ENCODE data around the gene MEGF6.

Gene MEGF6

DNA sequence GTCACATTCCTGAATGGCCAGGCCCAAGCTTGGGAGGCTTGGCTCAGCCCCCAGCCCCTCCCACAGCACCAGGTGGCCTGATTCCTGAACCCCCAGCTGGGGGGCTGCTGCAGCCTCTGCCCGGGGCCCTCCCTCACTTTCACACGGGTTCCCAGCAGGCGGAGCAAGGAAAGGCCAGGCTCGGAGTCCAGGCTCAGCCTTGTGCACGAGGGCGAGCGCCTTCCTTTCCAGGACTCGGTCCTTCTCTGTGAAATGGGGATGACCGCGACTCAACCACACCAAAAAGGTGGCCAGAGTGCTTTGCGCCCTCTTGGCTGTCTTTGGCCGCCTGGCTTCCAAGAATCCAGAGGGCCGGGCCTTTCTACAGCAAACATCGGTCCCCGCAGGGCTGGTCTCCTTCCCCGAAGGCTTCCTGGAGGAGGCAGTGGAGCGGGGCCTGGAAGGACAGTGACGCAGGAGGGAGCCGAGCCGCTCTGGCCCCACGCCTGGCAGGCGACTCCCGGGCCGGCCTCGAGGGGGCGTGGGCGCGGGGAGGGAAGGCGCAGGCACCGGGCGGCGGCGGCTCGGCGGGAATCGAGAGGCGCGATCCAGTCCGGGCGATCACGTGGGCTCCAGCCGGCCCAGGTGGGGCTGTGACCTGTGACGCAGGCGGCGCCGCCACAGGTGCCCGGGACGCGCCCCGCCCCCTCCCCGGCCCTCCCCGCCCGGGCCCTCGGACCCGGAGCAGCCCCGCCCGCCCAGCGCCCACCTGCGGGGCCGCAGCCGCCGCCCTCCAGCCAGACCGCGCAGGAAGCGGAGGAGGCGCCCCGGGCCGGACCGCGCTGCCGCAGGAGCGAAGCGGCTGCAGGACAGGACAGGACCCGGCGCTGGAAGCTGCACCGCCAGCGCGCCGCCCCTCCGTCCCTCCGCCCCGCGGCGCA lies 157.2 kb downstream of the MEGF6 start, which contains the start of gene ARHGEF16:
Gene ARHGEF16 (plus strand): TSS at position 775 of the 920 bp plus-strand sequence. CDS start 8,420 bp downstream, outside the sequence.
- Histone ChIP-seq H2BK12ac (ENCODE audit: low read length in 2 of 2) (peak within 1 kb of the TSS; percentile 1 to 84), H2BK120ac (ENCODE audit: low read depth, low read length) (peak within 1 kb of the TSS; percentile 57), H2AK5ac (ENCODE audit: low read length, severe bottlenecking) (no peak within 1 kb of the TSS), H2BK15ac (ENCODE audit: low read depth, poor library complexity, severe bottlenecking) (peak within 1 kb of the TSS; percentile 80), H2AFZ (ENCODE audit: low read depth, low read length) (no peak within 1 kb of the TSS), H3K9me3 (ENCODE audit: control insufficient read depth, low read length) (peaks cover 4% of the 10 kb centered on the region), H3K27me3 (ENCODE audit: control insufficient read depth in 1 of 2, insufficient read depth in 1 of 2, low read length in 2 of 2) (peaks cover 47 to 88% of the 10 kb centered on the region in 2 experiments), H3K79me1 (replicated peaks; ENCODE audit: low read length, poor library complexity, severe bottlenecking) (no peaks in the 10 kb centered on the region), H3K4me1 (ENCODE audit: control insufficient read depth, insufficient read depth, low read depth, low read length) (peaks cover 26% of the 10 kb centered on the region), H3K4me2 (ENCODE audit: low read length, poor library complexity, severe bottlenecking) (peak within 1 kb of the TSS; percentile 86), H4K91ac (ENCODE audit: low read length) (peak within 1 kb of the TSS; percentile 85), H3K36me3 (ENCODE audit: control insufficient read depth in 1 of 2, insufficient read depth in 2 of 2, low read depth in 1 of 2, low read length in 2 of 2) (no peaks in the 10 kb centered on the region), H3K27ac (ENCODE audit: low read length, poor library complexity, severe bottlenecking) (no peak within 1 kb of the TSS), H3K4me3 (ENCODE audit: insufficient read depth in 1 of 2, low read depth in 1 of 2, low read length in 2 of 2) (peak within 1 kb of the TSS in 1 of 2 experiments; percentile 52), H3K14ac (ENCODE audit: low read length in 2 of 2) (no peak within 1 kb of the TSS), H3K9ac (ENCODE audit: low read length) (no peak within 1 kb of the TSS), H4K8ac (ENCODE audit: low read length) (no peak within 1 kb of the TSS), H3K23ac (ENCODE audit: low read length in 2 of 2) (peak within 1 kb of the TSS in 1 of 2 experiments; percentile 53), H2BK5ac (ENCODE audit: low read depth, low read length, poor library complexity, severe bottlenecking) (no peak within 1 kb of the TSS), H3K4ac (ENCODE audit: low read depth in 1 of 2, low read length in 2 of 2) (peak within 1 kb of the TSS in 1 of 2 experiments; percentile 27), H3K18ac (ENCODE audit: low read depth in 1 of 2, low read length in 2 of 2) (peak within 1 kb of the TSS; percentile 61 to 71)
- DNase-seq = peak; percentile 59
- 19% methylated on average over 23 of the region's 84 CpGs for WGBS

DNA sequence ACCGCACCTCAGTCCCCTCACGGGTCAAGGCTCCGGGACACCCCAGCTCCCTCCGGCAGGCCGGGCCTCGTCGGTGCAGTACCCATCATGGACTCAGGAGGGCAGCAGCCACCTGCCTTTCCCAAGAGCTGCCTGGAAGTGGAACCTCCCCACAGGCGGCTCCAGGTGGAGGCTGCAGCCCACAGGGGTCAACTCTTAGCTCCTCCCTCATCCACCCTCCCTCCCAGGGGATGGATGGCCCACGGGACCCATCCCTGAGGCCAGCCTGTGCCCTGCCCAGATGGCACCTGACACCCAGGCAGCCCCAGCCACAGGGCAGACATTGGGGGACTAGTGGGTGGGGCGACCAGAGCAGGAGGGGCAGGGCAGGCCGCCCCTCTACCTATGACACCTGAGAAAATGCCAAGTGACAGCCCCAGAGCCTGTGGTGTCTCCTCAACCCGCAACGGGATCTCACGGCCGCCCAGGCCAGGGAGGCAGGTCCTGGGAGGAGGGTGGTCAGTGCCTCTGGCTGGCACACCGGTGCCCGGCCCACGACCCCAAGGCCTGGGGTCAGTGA lies 158.0 kb downstream of the MEGF6 start:
- Histone ChIP-seq H4K91ac (ENCODE audit: low read length) (no peak overlapping the region), H2AK5ac (ENCODE audit: low read length, severe bottlenecking) (no peak overlapping the region), H2BK120ac (ENCODE audit: low read depth, low read length) (peak overlapping the region; percentile 57), H3K4me2 (ENCODE audit: low read length, poor library complexity, severe bottlenecking) (no peak overlapping the region), H2AFZ (ENCODE audit: low read depth, low read length) (no peak overlapping the region), H3K9ac (ENCODE audit: low read length) (peak overlapping the region; percentile 66), H3K4ac (ENCODE audit: low read depth in 1 of 2, low read length in 2 of 2) (no peak overlapping the region), H3K36me3 (ENCODE audit: control insufficient read depth in 1 of 2, insufficient read depth in 2 of 2, low read depth in 1 of 2, low read length in 2 of 2) (no peaks in the 10 kb centered on the region), H4K8ac (ENCODE audit: low read length) (no peak overlapping the region), H3K27me3 (ENCODE audit: control insufficient read depth in 1 of 2, insufficient read depth in 1 of 2, low read length in 2 of 2) (peaks cover 47 to 84% of the 10 kb centered on the region in 2 experiments), H3K9me3 (ENCODE audit: control insufficient read depth, low read length) (peaks cover 4% of the 10 kb centered on the region), H3K27ac (ENCODE audit: low read length, poor library complexity, severe bottlenecking) (no peak overlapping the region), H2BK15ac (ENCODE audit: low read depth, poor library complexity, severe bottlenecking) (peak overlapping the region; percentile 2), H3K4me3 (ENCODE audit: insufficient read depth in 1 of 2, low read depth in 1 of 2, low read length in 2 of 2) (no peak overlapping the region), H3K18ac (ENCODE audit: low read depth in 1 of 2, low read length in 2 of 2) (no peak overlapping the region), H2BK5ac (ENCODE audit: low read depth, low read length, poor library complexity, severe bottlenecking) (no peak overlapping the region), H3K23ac (ENCODE audit: low read length in 2 of 2) (no peak overlapping the region), H3K14ac (ENCODE audit: low read length in 2 of 2) (no peak overlapping the region), H3K79me1 (replicated peaks; ENCODE audit: low read length, poor library complexity, severe bottlenecking) (no peaks in the 10 kb centered on the region), H2BK12ac (ENCODE audit: low read length in 2 of 2) (peak overlapping the region in 1 of 2 experiments; percentile 18), H3K4me1 (ENCODE audit: control insufficient read depth, insufficient read depth, low read depth, low read length) (peaks cover 23% of the 10 kb centered on the region)
- peak; percentile 63 for DNase-seq
- WGBS = 38% methylated on average over 17 of the region's 18 CpGs

- no peak overlapping the region for H3K4me3 ChIP-seq (ENCODE audit: insufficient read depth in 1 of 2, low read depth in 1 of 2, low read length in 2 of 2)
- H3K79me1 ChIP-seq (replicated peaks; ENCODE audit: low read length, poor library complexity, severe bottlenecking) = no peaks in the 10 kb centered on the region
- no peak overlapping the region for H3K23ac ChIP-seq (ENCODE audit: low read length in 2 of 2)
- no peak overlapping the region for H4K8ac ChIP-seq (ENCODE audit: low read length)
- H3K36me3 ChIP-seq (ENCODE audit: control insufficient read depth in 1 of 2, insufficient read depth in 2 of 2, low read depth in 1 of 2, low read length in 2 of 2) = no peaks in the 10 kb centered on the region
- no peak overlapping the region for H2BK12ac ChIP-seq (ENCODE audit: low read length in 2 of 2)
- H3K4me2 ChIP-seq (ENCODE audit: low read length, poor library complexity, severe bottlenecking) = no peak overlapping the region
- H4K91ac ChIP-seq (ENCODE audit: low read length) = no peak overlapping the region
- H2AK5ac ChIP-seq (ENCODE audit: low read length, severe bottlenecking) = no peak overlapping the region
- WGBS = 63% methylated on average over 5 of the region's 5 CpGs
- no peak overlapping the region for H2BK120ac ChIP-seq (ENCODE audit: low read depth, low read length)
- no peak overlapping the region for H2AFZ ChIP-seq (ENCODE audit: low read depth, low read length)
- peak overlapping the region; percentile 66 for H3K9ac ChIP-seq (ENCODE audit: low read length)
- H3K27me3 ChIP-seq (ENCODE audit: control insufficient read depth in 1 of 2, insufficient read depth in 1 of 2, low read length in 2 of 2) = peaks cover 47 to 83% of the 10 kb centered on the region in 2 experiments
- H2BK15ac ChIP-seq (ENCODE audit: low read depth, poor library complexity, severe bottlenecking) = no peak overlapping the region
- no peak overlapping the region for H3K27ac ChIP-seq (ENCODE audit: low read length, poor library complexity, severe bottlenecking)
- peaks cover 8% of the 10 kb centered on the region for H3K9me3 ChIP-seq (ENCODE audit: control insufficient read depth, low read length)
- H3K18ac ChIP-seq (ENCODE audit: low read depth in 1 of 2, low read length in 2 of 2) = no peak overlapping the region
- peaks cover 20% of the 10 kb centered on the region for H3K4me1 ChIP-seq (ENCODE audit: control insufficient read depth, insufficient read depth, low read depth, low read length)
- no peak overlapping the region for H3K14ac ChIP-seq (ENCODE audit: low read length in 2 of 2)
- no peak overlapping the region for H3K4ac ChIP-seq (ENCODE audit: low read depth in 1 of 2, low read length in 2 of 2)
- no peak for DNase-seq
- no peak overlapping the region for H2BK5ac ChIP-seq (ENCODE audit: low read depth, low read length, poor library complexity, severe bottlenecking)
These were observed 158.5 kb downstream of the MEGF6 start for GRCh38 chr1:3452866-3453175.
